Transverse colon (tissue), 4 donors: ENCODE measurements around the gene GTF3C1. TPM values are rescaled to one million over a fixed set of nuclear protein-coding genes. Genes with fewer than 3 reads are reported as not detected.
A peak's percentile ranks its signal among the peaks of the same experiment; 100 is the strongest.

ENCODE experiments used
- DNase-seq: peaks from one replicate; pipeline ENCODE4 v3.0.0-alpha.2; 2019
- H3K27ac ChIP-seq, 4 donors: fragments of 200-600 bp; sonication (generic); 2 replicates each; pipeline ENCODE4 v1.5.1; 2016 to 2018; ENCODE audit warnings: inconsistent platforms in 4 of 4
- H3K27me3 ChIP-seq: fragments of 200-600 bp; sonication (generic); 2 replicates; pipeline ENCODE4 v1.5.1; 2017; ENCODE audit warnings: inconsistent platforms
- H3K36me3 ChIP-seq, 4 donors: fragments of 200-600 bp; sonication (generic); 2 replicates each; pipeline ENCODE4 v1.5.1; 2017 to 2019; ENCODE audit warnings: inconsistent platforms in 4 of 4
- H3K4me1 ChIP-seq, 4 donors: fragments of 200-600 bp; sonication (generic); 2 replicates each; pipeline ENCODE4 v1.5.1; 2017 to 2020; ENCODE audit warnings: inconsistent platforms in 4 of 4
- H3K4me3 ChIP-seq, 4 donors: fragments of 200-600 bp; sonication (generic); 1 replicate in 1 of 4; 2 replicates in 3 of 4; pipeline versions ENCODE4 v1.5.1 to v1.6.1; 2017 to 2019; ENCODE audit warnings: inconsistent platforms in 4 of 4
- H3K9me3 ChIP-seq, 2 donors: fragments of 200-600 bp; sonication (generic); 2 replicates each; pipeline ENCODE4 v1.5.1; 2017 to 2019; ENCODE audit warnings: inconsistent platforms in 2 of 2
- EP300 ChIP-seq: sonication (generic); formaldehyde crosslinking; IDR thresholded peaks from one replicate; pipeline ENCODE4 v1.6.1; 2017; ENCODE audit warnings: antibody characterized with exemption, low read depth
- POLR2A ChIP-seq: fragments of 450-650 bp; IDR thresholded peaks from one replicate; pipeline ENCODE4 v1.6.1; 2016; ENCODE audit warnings: antibody characterized with exemption, mild to moderate bottlenecking, moderate library complexity
- POLR2AphosphoS5 ChIP-seq, 3 donors: sonication (generic); formaldehyde crosslinking; IDR thresholded peaks; one replicate each; pipeline ENCODE4 v1.6.1; 2016; ENCODE audit warnings: antibody characterized with exemption in 3 of 3
- WGBS, 2 donors: methylation state at CpG; one replicate each; pipeline ENCODE4 v1.1.5; 2018; ENCODE audit warnings: low coverage in 1 of 2; 5-methylcytosine and 5-hydroxymethylcytosine counted together
- in situ Hi-C, 4 donors: fragments of 200-750 bp; cut with MboI; loops; one replicate each; pipeline versions ENCODE4 v1.15.0 to v1.15.1; 2017; ENCODE audit warnings: low sequenced_read_pairs in 3 of 4, low pct_ligation_motif_present in 1 of 4, low pct_unique_long_range_greater_than_20kb in 1 of 4
- intact Hi-C: fragments of 100-400 bp; cut with DNase I; formaldehyde crosslinking; loops from one replicate; pipeline ENCODE4 v1.15.1; 2023; ENCODE audit warnings: low total_unique reads
- total RNA-seq, 4 donors: library from RNA; depleted of rRNA; stranded (reverse); fragments of >200 nt; gene quantifications; one replicate each; pipeline ENCODE4 v1.1.0, GENCODE V29; 2016
- TF ChIP-seq, protein P1 (sequence below), 5 experiments: fragments of 200-600 bp in 3 of 5; fragments of 450-650 bp in 2 of 5; sonication (generic) in 3 of 5; IDR thresholded peaks; 1 replicate in 2 of 5; 2 replicates in 3 of 5; pipeline ENCODE4 v1.5.1; 2016 to 2017; ENCODE audit warnings: antibody characterized with exemption in 5 of 5, inconsistent platforms in 3 of 5, mild to moderate bottlenecking in 2 of 5, moderate library complexity in 1 of 5

The GTF3C1 gene
- total RNA-seq, 4 donors from 2014 or later = 49.6 to 129 (median 60.1) TPM

DNA sequence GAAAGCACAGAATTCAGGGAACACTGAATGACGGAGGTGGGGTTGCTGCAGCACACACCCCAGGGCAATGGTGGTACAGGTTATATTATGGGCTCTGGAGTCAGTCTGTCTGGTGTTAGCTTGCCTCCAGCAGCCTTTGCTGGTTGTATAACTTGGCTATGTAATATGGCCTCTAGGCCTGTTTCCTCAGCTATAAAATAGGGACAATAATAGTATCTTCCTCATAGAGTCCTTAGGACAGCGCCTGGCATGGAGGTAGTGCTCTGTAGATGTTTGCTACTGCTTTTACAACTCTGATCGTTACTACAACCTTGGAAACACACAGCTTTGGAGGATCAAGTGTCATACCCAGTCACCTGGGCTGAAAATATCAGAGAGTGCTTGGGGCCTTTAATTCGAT is 31.5 kb downstream of the GTF3C1 start:
- no peaks in the 10 kb centered on the region for H3K27me3 ChIP-seq
- H3K36me3 ChIP-seq = peaks cover 0 to 6% (median under 1%) of the 10 kb centered on the region in 4 donors
- TF ChIP-seq POLR2AphosphoS5 (IDR thresholded peaks at IDR 0.05) = no peak
- H3K9me3 ChIP-seq = no peaks in the 10 kb centered on the region
- DNase-seq = no peak
- no peak overlapping the region for H3K4me3 ChIP-seq
- in situ Hi-C loops = no loop called here
- peaks cover 0 to 5% (median 0%) of the 10 kb centered on the region in 4 donors for H3K4me1 ChIP-seq
- H3K27ac ChIP-seq = no peak overlapping the region
- 89% methylated on average over 4 of the region's 4 CpGs; no CpG with 5 or more reads in 1 of the 2 donors for WGBS, 2 donors
- intact Hi-C loops = no loop called here

- intact Hi-C loops = no loop called here
- in situ Hi-C loops = no loop called here
- Histone ChIP-seq H3K9me3 (no peaks in the 10 kb centered on the region), H3K27ac (no peak overlapping the region), H3K27me3 (no peaks in the 10 kb centered on the region), H3K4me3 (no peak overlapping the region), H3K4me1 (peaks cover 0 to 5% (median 0%) of the 10 kb centered on the region in 4 donors), H3K36me3 (peaks cover 0 to 5% (median 0%) of the 10 kb centered on the region in 4 donors)
- TF ChIP-seq POLR2A (no peak), POLR2AphosphoS5 (IDR thresholded peaks at IDR 0.05) (no peak), EP300 (no peak)
- TF ChIP-seq, protein P1, sequence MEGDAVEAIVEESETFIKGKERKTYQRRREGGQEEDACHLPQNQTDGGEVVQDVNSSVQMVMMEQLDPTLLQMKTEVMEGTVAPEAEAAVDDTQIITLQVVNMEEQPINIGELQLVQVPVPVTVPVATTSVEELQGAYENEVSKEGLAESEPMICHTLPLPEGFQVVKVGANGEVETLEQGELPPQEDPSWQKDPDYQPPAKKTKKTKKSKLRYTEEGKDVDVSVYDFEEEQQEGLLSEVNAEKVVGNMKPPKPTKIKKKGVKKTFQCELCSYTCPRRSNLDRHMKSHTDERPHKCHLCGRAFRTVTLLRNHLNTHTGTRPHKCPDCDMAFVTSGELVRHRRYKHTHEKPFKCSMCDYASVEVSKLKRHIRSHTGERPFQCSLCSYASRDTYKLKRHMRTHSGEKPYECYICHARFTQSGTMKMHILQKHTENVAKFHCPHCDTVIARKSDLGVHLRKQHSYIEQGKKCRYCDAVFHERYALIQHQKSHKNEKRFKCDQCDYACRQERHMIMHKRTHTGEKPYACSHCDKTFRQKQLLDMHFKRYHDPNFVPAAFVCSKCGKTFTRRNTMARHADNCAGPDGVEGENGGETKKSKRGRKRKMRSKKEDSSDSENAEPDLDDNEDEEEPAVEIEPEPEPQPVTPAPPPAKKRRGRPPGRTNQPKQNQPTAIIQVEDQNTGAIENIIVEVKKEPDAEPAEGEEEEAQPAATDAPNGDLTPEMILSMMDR (IDR thresholded peaks at IDR 0.05) = no peak
- 94 to 100% methylated on average over 5 to 7 of the region's 7 CpGs for WGBS, 2 donors
- no peak for DNase-seq
Observed at GRCh38 chr16:27517664-27518063, 32.0 kb downstream of the GTF3C1 start.

DNA sequence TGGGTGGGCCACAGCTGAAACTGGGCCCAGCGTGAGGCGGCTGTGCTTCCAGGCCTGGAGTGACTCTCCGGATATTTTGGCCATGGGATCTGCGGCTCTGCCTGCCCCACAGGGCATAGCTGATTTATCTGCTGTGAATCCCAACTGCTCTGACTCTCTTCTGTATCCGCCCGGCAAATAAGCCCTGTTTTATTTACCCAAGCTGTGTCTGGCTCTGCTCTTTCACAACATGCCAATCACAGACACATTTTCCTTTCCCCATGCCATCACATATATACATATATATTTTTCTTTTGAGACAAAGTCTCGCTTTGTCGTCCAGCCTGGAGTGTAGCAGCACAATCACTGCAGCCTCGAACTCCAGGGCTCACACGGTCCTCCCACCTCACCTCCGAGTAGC is 33.3 kb downstream of the GTF3C1 start:
- TF ChIP-seq EP300 = no peak
- TF ChIP-seq, protein P1 (IDR thresholded peaks at IDR 0.05) = no peak
- TF ChIP-seq POLR2A = no peak
- no peak for TF ChIP-seq POLR2AphosphoS5 (IDR thresholded peaks at IDR 0.05)
- in situ Hi-C loops (no loop called here), intact Hi-C loops (no loop called here)
- H3K27me3 ChIP-seq = no peaks in the 10 kb centered on the region
- no peak overlapping the region for H3K4me3 ChIP-seq
- no peak overlapping the region for H3K27ac ChIP-seq
- peaks cover 0 to 2% (median under 1%) of the 10 kb centered on the region in 4 donors for H3K36me3 ChIP-seq
- peaks cover 0 to 3% (median 0%) of the 10 kb centered on the region in 4 donors for H3K4me1 ChIP-seq
- 91 to 93% methylated on average over 8 to 11 of the region's 11 CpGs for WGBS, 2 donors
- no peak for DNase-seq
- H3K9me3 ChIP-seq = no peaks in the 10 kb centered on the region

- intact Hi-C loops (no loop called here), in situ Hi-C loops (no loop called here)
- no peak for TF ChIP-seq EP300
- TF ChIP-seq, protein P1 (IDR thresholded peaks at IDR 0.05) = peak in 4 of 5 experiments; percentile 35 to 49 (median 44)
- Histone ChIP-seq H3K27ac (no peak overlapping the region), H3K36me3 (peaks cover 0 to 7% (median 2%) of the 10 kb centered on the region in 4 donors), H3K4me3 (no peak overlapping the region), H3K4me1 (no peaks in the 10 kb centered on the region), H3K9me3 (no peaks in the 10 kb centered on the region), H3K27me3 (no peaks in the 10 kb centered on the region)
- no peak for DNase-seq
- WGBS, 2 donors = 83% methylated on average over 9 of the region's 9 CpGs; no CpG with 5 or more reads in 1 of the 2 donors
Observed at GRCh38 chr16:27515874-27516353, 33.8 kb downstream of the GTF3C1 start.

- 86% methylated on average over 12 of the region's 12 CpGs; no CpG with 5 or more reads in 1 of the 2 donors for WGBS, 2 donors
- no peaks in the 10 kb centered on the region for H3K4me1 ChIP-seq
- no peak overlapping the region for H3K27ac ChIP-seq
- H3K36me3 ChIP-seq = peaks cover 0 to 18% (median 3%) of the 10 kb centered on the region in 4 donors
- no peaks in the 10 kb centered on the region for H3K27me3 ChIP-seq
- DNase-seq = no peak
- intact Hi-C loops (no loop called here), in situ Hi-C loops (no loop called here)
- no peaks in the 10 kb centered on the region for H3K9me3 ChIP-seq
- no peak overlapping the region for H3K4me3 ChIP-seq
- TF ChIP-seq POLR2AphosphoS5 (IDR thresholded peaks at IDR 0.05) = no peak
- no peak for TF ChIP-seq POLR2A
- no peak for TF ChIP-seq EP300
- TF ChIP-seq, protein P1 (IDR thresholded peaks at IDR 0.05) = no peak
Observed at GRCh38 chr16:27514806-27515205, 34.9 kb downstream of the GTF3C1 start.
